Gastroesophageal sphincter (tissue), 4 donors: ENCODE measurements around the gene CCDC170. TPM values are rescaled to one million over a fixed set of nuclear protein-coding genes. Genes with fewer than 3 reads are reported as not detected.

Experiments
- ATAC-seq: fragments of 150-250 bp; one replicate; pipeline ENCODE4 v1.9.1; 2016; ENCODE audit warnings: mild to moderate bottlenecking, moderate library complexity
- H3K27ac ChIP-seq, 4 donors: fragments of 200-600 bp; sonication (generic) in 3 of 4; 1 replicate in 3 of 4; 2 replicates in 1 of 4; pipeline ENCODE4 v1.5.1; 2016 to 2019
- H3K27me3 ChIP-seq: fragments of 200-600 bp; sonication (generic); one replicate; pipeline ENCODE4 v1.5.1; 2019
- H3K36me3 ChIP-seq, 2 donors: fragments of 200-600 bp; sonication (generic); one replicate each; pipeline ENCODE4 v1.5.1; 2019; ENCODE audit warnings: control low read depth in 1 of 2
- H3K4me1 ChIP-seq, 3 donors: fragments of 200-600 bp; sonication (generic); 1 replicate in 2 of 3; 2 replicates in 1 of 3; pipeline ENCODE4 v1.5.1; 2016 to 2019; ENCODE audit warnings: control low read depth in 2 of 3
- H3K4me3 ChIP-seq, 2 donors: fragments of 200-600 bp; sonication (generic); one replicate each; pipeline ENCODE4 v1.5.1; 2019; ENCODE audit warnings: mild to moderate bottlenecking in 1 of 2, moderate library complexity in 1 of 2
- H3K9me3 ChIP-seq, 3 donors: fragments of 200-600 bp; sonication (generic); one replicate each; pipeline ENCODE4 v1.5.1; 2017 to 2019; ENCODE audit warnings: control low read depth in 2 of 3
- EP300 ChIP-seq: sonication (generic); formaldehyde crosslinking; IDR thresholded peaks from one replicate; pipeline ENCODE4 v1.6.1; 2017; ENCODE audit warnings: antibody characterized with exemption, mild to moderate bottlenecking
- POLR2A ChIP-seq, 2 donors: fragments of 450-650 bp; IDR thresholded peaks; one replicate each; pipeline ENCODE4 v1.6.1; 2017; ENCODE audit warnings: antibody characterized with exemption in 2 of 2, mild to moderate bottlenecking in 2 of 2, moderate library complexity in 1 of 2
- POLR2AphosphoS5 ChIP-seq: sonication (generic); formaldehyde crosslinking; IDR thresholded peaks from one replicate; pipeline ENCODE4 v1.6.1; 2017; ENCODE audit warnings: antibody characterized with exemption
- WGBS, 2 donors: methylation state at CpG; one replicate each; pipeline ENCODE4 v1.1.5; 2018; ENCODE audit warnings: low coverage in 1 of 2; 5-methylcytosine and 5-hydroxymethylcytosine counted together
- total RNA-seq, 4 donors: library from RNA; depleted of rRNA; stranded (reverse); fragments of >200 nt; gene quantifications; one replicate each; pipeline ENCODE4 v1.1.0, GENCODE V29; 2016
- TF ChIP-seq, protein P1 (sequence below), 4 experiments: fragments of 200-600 bp in 2 of 4; fragments of 450-650 bp in 2 of 4; sonication (generic) in 1 of 4; IDR thresholded peaks; one replicate each; pipeline ENCODE4 v1.5.1; 2017 to 2019; ENCODE audit warnings: antibody characterized with exemption in 4 of 4, mild to moderate bottlenecking in 2 of 4, moderate library complexity in 2 of 4

Gene CCDC170
- total RNA-seq, 4 donors from 2014 or later, result 0.23 to 1.2 (median 0.77) TPM

DNA sequence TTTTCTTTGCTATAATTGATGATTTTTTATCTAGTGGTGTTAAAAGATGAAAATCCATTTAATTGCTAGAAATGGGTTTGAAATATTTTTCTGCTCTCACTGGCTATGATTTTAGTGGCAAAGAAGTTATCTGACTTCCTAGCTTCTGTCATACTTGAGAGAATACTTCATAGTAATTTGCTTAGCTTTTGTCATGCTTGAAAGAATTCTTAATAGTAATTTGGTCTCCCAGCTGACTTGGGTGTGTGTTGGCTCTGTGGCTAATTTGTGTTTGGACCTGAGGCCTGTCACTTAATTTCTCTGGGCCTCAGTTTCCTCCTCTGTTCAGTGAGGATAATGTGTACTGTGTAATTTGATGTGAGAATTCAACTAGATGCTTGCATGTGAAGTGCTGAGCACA, 29.1 kb upstream of the CCDC170 start:
- Histone ChIP-seq H3K9me3 (no peaks in the 10 kb centered on the region), H3K27ac (no peak overlapping the region), H3K36me3 (peaks cover 0 to 71% of the 10 kb centered on the region in 2 donors), H3K4me3 (no peak overlapping the region), H3K27me3 (no peaks in the 10 kb centered on the region), H3K4me1 (peaks cover 0 to 3% (median 0%) of the 10 kb centered on the region in 3 donors)
- ATAC-seq, result no peak
- no peak for TF ChIP-seq EP300

DNA sequence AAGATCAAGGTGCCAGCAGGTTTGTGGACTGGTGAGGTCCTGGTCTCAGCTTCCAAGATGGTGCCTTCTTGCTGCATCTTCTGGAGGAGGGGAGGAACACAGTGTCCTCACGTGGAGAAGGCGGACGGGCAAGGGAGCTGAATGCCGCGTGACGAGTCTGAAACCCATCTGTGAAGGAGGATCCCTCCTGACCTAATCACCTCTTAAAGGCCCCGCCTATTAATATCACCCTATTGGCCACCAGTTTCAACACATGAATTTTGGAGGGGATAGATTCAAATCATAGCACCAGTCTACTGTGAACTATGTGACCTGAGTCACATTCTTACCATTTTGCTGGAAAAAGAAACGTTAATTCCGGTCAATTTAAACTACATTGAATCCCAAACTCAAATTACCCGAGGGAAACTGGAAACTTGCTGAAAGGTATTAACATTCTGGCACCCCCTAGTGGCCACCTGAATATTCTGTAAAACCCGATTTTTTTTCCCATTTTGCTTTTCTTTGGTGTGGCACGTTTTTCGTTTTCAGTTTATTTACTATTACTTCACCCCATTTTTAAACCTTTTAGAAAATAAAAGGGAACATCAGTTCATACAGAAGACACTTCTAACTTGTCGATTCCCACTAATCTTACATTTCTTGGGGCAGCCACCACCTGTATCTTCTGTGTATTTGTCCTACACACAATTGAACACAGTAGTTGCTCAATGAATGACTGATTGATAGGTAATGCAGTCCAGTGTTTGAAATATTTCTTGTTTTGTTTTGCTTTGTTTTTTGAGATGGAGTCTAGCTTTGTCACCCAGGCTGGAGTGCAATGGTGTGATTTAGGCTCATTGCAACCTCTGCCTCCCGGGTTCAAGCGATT, 17.9 kb upstream of the CCDC170 start:
- no peaks in the 10 kb centered on the region for H3K9me3 ChIP-seq
- H3K27ac ChIP-seq, result no peak overlapping the region
- 25 to 28% methylated on average over 7 to 15 of the region's 16 CpGs for WGBS, 2 donors
- no peak overlapping the region for H3K4me3 ChIP-seq
- no peak for TF ChIP-seq POLR2AphosphoS5
- TF ChIP-seq, protein P1, sequence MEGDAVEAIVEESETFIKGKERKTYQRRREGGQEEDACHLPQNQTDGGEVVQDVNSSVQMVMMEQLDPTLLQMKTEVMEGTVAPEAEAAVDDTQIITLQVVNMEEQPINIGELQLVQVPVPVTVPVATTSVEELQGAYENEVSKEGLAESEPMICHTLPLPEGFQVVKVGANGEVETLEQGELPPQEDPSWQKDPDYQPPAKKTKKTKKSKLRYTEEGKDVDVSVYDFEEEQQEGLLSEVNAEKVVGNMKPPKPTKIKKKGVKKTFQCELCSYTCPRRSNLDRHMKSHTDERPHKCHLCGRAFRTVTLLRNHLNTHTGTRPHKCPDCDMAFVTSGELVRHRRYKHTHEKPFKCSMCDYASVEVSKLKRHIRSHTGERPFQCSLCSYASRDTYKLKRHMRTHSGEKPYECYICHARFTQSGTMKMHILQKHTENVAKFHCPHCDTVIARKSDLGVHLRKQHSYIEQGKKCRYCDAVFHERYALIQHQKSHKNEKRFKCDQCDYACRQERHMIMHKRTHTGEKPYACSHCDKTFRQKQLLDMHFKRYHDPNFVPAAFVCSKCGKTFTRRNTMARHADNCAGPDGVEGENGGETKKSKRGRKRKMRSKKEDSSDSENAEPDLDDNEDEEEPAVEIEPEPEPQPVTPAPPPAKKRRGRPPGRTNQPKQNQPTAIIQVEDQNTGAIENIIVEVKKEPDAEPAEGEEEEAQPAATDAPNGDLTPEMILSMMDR (IDR thresholded peaks at IDR 0.05), result peak; percentile 49 to 81 (median 62)
- ATAC-seq, result peak; percentile 34
- no peaks in the 10 kb centered on the region for H3K36me3 ChIP-seq
- H3K4me1 ChIP-seq, result peaks cover 0 to 9% (median 0%) of the 10 kb centered on the region in 3 donors
- no peaks in the 10 kb centered on the region for H3K27me3 ChIP-seq

DNA sequence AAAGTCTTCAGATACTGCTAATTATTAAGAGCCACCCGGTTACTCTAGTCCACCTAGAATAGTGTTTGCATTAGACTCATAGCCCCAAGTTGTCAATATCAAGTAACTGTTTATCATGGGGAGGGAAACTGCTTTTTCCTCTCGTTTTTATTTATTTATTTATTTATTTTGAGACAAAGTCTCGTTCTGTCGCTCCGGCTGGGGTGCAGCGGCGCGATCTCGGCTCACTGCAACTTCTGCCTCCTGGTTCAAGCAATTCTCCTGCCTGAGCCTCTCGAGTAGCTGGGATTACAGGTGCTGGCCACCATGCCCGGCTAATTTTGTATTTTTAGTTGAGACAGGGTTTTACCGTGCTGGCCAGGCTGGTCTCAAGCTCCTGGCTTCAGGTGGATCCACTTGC, 16.1 kb upstream of the CCDC170 start:
- TF ChIP-seq EP300 (no peak), POLR2AphosphoS5 (no peak), POLR2A (IDR thresholded peaks at IDR 0.05) (no peak)
- TF ChIP-seq, protein P1 (IDR thresholded peaks at IDR 0.05), result no peak
- WGBS, 2 donors, result 84 to 87% methylated on average over 3 to 5 of the region's 12 CpGs
- ATAC-seq, result no peak

DNA sequence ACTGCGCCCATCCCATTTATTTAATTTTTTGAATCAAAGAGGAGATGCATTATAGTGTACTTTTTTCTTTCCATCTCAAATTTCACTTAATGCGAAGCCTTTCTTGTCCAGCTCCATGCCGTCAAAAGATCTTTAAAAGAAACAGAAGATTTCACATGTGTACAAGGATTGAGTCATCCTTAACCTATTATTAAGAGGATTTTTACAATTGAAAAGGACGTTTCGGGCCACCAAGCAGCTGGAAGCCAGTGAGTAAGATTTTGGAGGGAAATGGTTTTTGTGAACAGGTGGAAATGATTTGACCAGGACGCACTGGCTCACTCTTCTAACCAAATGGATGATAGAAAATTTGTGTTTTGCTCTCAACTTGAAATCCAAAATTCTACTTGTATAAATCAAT, 15.1 kb upstream of the CCDC170 start:
- Histone ChIP-seq H3K4me1 (peaks cover 0 to 9% (median 0%) of the 10 kb centered on the region in 3 donors), H3K4me3 (no peak overlapping the region), H3K27ac (no peak overlapping the region), H3K36me3 (no peaks in the 10 kb centered on the region), H3K9me3 (no peaks in the 10 kb centered on the region), H3K27me3 (no peaks in the 10 kb centered on the region)
- no peak for ATAC-seq
- 70 to 81% methylated on average over 4 to 6 of the region's 6 CpGs for WGBS, 2 donors
- TF ChIP-seq EP300 (no peak), POLR2A (IDR thresholded peaks at IDR 0.05) (no peak), POLR2AphosphoS5 (no peak)
- TF ChIP-seq, protein P1 (IDR thresholded peaks at IDR 0.05), result no peak

More for the DNA sequence above, 16.1 kb upstream of the CCDC170 start:
- no peaks in the 10 kb centered on the region for H3K9me3 ChIP-seq
- H3K4me1 ChIP-seq, result peaks cover 0 to 9% (median 0%) of the 10 kb centered on the region in 3 donors
- H3K27me3 ChIP-seq, result no peaks in the 10 kb centered on the region
- H3K4me3 ChIP-seq, result no peak overlapping the region
- H3K36me3 ChIP-seq, result no peaks in the 10 kb centered on the region
- H3K27ac ChIP-seq, result no peak overlapping the region

DNA sequence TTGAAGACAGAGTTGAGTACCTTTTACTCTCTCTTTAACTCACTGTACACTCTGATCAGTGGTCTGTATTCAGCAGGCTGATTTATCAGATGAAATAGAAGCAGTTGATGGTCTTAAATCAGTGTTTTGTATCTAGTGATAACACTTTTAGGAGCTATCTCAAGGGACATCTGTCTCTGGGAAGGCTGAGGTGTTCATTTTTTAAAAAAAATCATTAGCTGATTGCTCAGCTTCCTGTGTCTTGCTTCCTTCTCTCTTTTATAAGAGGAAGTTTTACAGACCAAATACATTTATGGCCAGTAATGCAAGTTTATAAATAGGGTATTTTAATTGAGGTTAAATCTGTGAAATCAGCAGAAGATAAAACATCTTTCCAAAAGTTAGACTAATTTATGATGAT, 12.0 kb upstream of the CCDC170 start:
- Histone ChIP-seq H3K27ac (no peak overlapping the region), H3K4me3 (no peak overlapping the region), H3K4me1 (no peaks in the 10 kb centered on the region), H3K9me3 (no peaks in the 10 kb centered on the region), H3K27me3 (no peaks in the 10 kb centered on the region), H3K36me3 (no peaks in the 10 kb centered on the region)
- no peak for ATAC-seq
- no peak for TF ChIP-seq EP300
- TF ChIP-seq, protein P1 (IDR thresholded peaks at IDR 0.05), result no peak
- no peak for TF ChIP-seq POLR2AphosphoS5
- no peak for TF ChIP-seq POLR2A (IDR thresholded peaks at IDR 0.05)
